Measurements from ENCODE around the gene ZBTB6.
"Not testable (repeated sequence)": the region's sequence is repeated elsewhere in the genome, so short reads cannot be mapped to it uniquely, and the experiment has no call there.

The ZBTB6 gene

GRCh38 chr9:122875523-122875922, 37.6 kb downstream of the ZBTB6 start:
- Histone ChIP-seq H3K9me3 (ENCODE audit: control insufficient read depth, insufficient read depth, low read length) (no peaks in the 10 kb centered on the region), H3K36me3 (ENCODE audit: control insufficient read depth, low read length) (peaks cover 76% of the 10 kb centered on the region), H3K4me3 (ENCODE audit: low read length) (no peak overlapping the region), H3K4me1 (ENCODE audit: control insufficient read depth, low read length) (no peaks in the 10 kb centered on the region), H3K79me2 (ENCODE audit: control insufficient read depth, low read length) (no peaks in the 10 kb centered on the region), H4K20me1 (ENCODE audit: control insufficient read depth, insufficient read depth, low read depth, low read length) (no peaks in the 10 kb centered on the region), H3K27me3 (ENCODE audit: control insufficient read depth, low read length) (no peaks in the 10 kb centered on the region), H3K27ac (ENCODE audit: low read depth, low read length) (no peak overlapping the region), H3F3A (ENCODE audit: control insufficient read depth, insufficient read depth) (no peaks in the 10 kb centered on the region), H3K9me2 (replicated peaks; ENCODE audit: control insufficient read depth, low read length) (no peaks in the 10 kb centered on the region), H3K4me2 (ENCODE audit: low read length) (no peak overlapping the region)
- TF ChIP-seq EZH2phosphoT487 (IDR thresholded peaks at IDR 0.05; ENCODE audit: borderline replicate concordance, low read length), result no peak
- TF ChIP-seq CTCF (IDR thresholded peaks at IDR 0.05; ENCODE audit: low read depth, low read length, poor library complexity, severe bottlenecking), result no peak

GRCh38 chr9:122867276-122867675, 45.8 kb downstream of the ZBTB6 start:
- H3K9me2 ChIP-seq (replicated peaks; ENCODE audit: control insufficient read depth, low read length); H3K79me2 ChIP-seq (ENCODE audit: control insufficient read depth, low read length); H3F3A ChIP-seq (ENCODE audit: control insufficient read depth, insufficient read depth); H3K27ac ChIP-seq (ENCODE audit: low read depth, low read length); H3K4me3 ChIP-seq (ENCODE audit: low read length); H4K20me1 ChIP-seq (ENCODE audit: control insufficient read depth, insufficient read depth, low read depth, low read length); H3K9me3 ChIP-seq (ENCODE audit: control insufficient read depth, insufficient read depth, low read length); H3K4me2 ChIP-seq (ENCODE audit: low read length); H3K4me1 ChIP-seq (ENCODE audit: control insufficient read depth, low read length); H3K27me3 ChIP-seq (ENCODE audit: control insufficient read depth, low read length): not testable (repeated sequence)
- peaks cover 46% of the 10 kb centered on the region for H3K36me3 ChIP-seq (ENCODE audit: control insufficient read depth, low read length)

GRCh38 chr9:122866079-122866478, 47.0 kb downstream of the ZBTB6 start:
- TF ChIP-seq CTCF (IDR thresholded peaks at IDR 0.05; ENCODE audit: low read depth, low read length, poor library complexity, severe bottlenecking), result no peak
- no peaks in the 10 kb centered on the region for H3K4me1 ChIP-seq (ENCODE audit: control insufficient read depth, low read length)
- H3K79me2 ChIP-seq (ENCODE audit: control insufficient read depth, low read length), result no peaks in the 10 kb centered on the region

GRCh38 chr9:122865300-122865699, 47.8 kb downstream of the ZBTB6 start:
- no peak for TF ChIP-seq CTCF (IDR thresholded peaks at IDR 0.05; ENCODE audit: low read depth, low read length, poor library complexity, severe bottlenecking)
- no peak for TF ChIP-seq EZH2phosphoT487 (IDR thresholded peaks at IDR 0.05; ENCODE audit: borderline replicate concordance, low read length)
- H3K36me3 ChIP-seq (ENCODE audit: control insufficient read depth, low read length), result peaks cover 37% of the 10 kb centered on the region
- no peaks in the 10 kb centered on the region for H3K9me2 ChIP-seq (replicated peaks; ENCODE audit: control insufficient read depth, low read length)
- H3K27ac ChIP-seq (ENCODE audit: low read depth, low read length), result no peak overlapping the region
- no peaks in the 10 kb centered on the region for H3K9me3 ChIP-seq (ENCODE audit: control insufficient read depth, insufficient read depth, low read length)
- no peak overlapping the region for H3K4me3 ChIP-seq (ENCODE audit: low read length)
- no peaks in the 10 kb centered on the region for H3K79me2 ChIP-seq (ENCODE audit: control insufficient read depth, low read length)
- H3K4me1 ChIP-seq (ENCODE audit: control insufficient read depth, low read length), result no peaks in the 10 kb centered on the region
- H3F3A ChIP-seq (ENCODE audit: control insufficient read depth, insufficient read depth), result no peaks in the 10 kb centered on the region
- no peaks in the 10 kb centered on the region for H3K27me3 ChIP-seq (ENCODE audit: control insufficient read depth, low read length)
- no peaks in the 10 kb centered on the region for H4K20me1 ChIP-seq (ENCODE audit: control insufficient read depth, insufficient read depth, low read depth, low read length)
- H3K4me2 ChIP-seq (ENCODE audit: low read length), result no peak overlapping the region

More at GRCh38 chr9:122866079-122866478, 47.0 kb downstream of the ZBTB6 start:
- H3K27ac ChIP-seq (ENCODE audit: low read depth, low read length), result no peak overlapping the region
- H4K20me1 ChIP-seq (ENCODE audit: control insufficient read depth, insufficient read depth, low read depth, low read length), result no peaks in the 10 kb centered on the region
- no peaks in the 10 kb centered on the region for H3K9me2 ChIP-seq (replicated peaks; ENCODE audit: control insufficient read depth, low read length)
- peaks cover 38% of the 10 kb centered on the region for H3K36me3 ChIP-seq (ENCODE audit: control insufficient read depth, low read length)
- H3K4me2 ChIP-seq (ENCODE audit: low read length), result no peak overlapping the region
- no peaks in the 10 kb centered on the region for H3F3A ChIP-seq (ENCODE audit: control insufficient read depth, insufficient read depth)
- no peak overlapping the region for H3K4me3 ChIP-seq (ENCODE audit: low read length)
- no peaks in the 10 kb centered on the region for H3K9me3 ChIP-seq (ENCODE audit: control insufficient read depth, insufficient read depth, low read length)
- no peaks in the 10 kb centered on the region for H3K27me3 ChIP-seq (ENCODE audit: control insufficient read depth, low read length)
